Measurements from ENCODE around the gene ACVR2B. TPM values are rescaled to one million over a fixed set of nuclear protein-coding genes. Genes with fewer than 3 reads are reported as not detected.
"Not testable (repeated sequence)": the region's sequence is repeated elsewhere in the genome, so short reads cannot be mapped to it uniquely, and the experiment has no call there.

ACVR2B gene
- total and polyA plus RNA-seq, 2 of the 13 experiments (the other 11 are each of a cell fraction or from before 2014, with no cell fraction given): 10.0 to 12.7 TPM

DNA sequence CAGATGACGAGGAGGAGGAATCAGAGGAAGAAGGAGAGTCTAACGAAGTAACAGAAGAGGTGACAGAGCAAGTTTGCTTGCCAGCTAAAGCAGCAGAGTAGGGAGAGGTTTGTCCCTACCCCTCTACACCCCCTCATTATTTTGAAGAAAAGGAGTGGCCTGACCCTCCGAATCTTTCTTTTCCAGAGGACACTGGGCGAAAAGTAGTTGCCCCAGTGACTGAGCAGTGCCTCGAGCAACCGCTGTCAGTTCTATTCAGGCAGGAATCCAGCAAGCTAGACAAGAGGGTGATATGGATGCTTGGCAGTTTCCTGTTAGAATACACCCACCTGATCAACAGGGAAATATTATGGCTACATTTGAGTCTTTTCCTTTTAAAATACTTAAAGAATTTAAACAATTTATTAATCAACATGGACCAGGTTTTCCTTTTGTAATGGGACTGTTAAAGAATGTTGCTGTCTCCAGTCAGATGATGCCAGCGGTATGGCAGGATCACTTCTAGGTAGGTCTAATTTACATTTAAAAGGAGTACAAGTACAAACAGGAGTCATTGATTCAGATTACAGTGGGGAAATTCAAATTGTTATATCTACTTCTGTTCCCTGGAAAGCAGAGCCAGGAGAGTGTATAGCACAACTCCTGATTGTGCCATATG is 31.9 kb upstream of the ACVR2B start:
- intact Hi-C loops (cut with micrococcal nuclease; ENCODE audit: unreplicated experiment) (no loop called here), in situ Hi-C loops (cut with HindIII; ENCODE audit: extremely low pct_ligation_motif_present, low pct_unique_long_range_greater_than_20kb) (no loop called here)
- H3K27me3 ChIP-seq (ENCODE audit: control insufficient read depth in 1 of 2, insufficient read depth in 2 of 2, low read length in 2 of 2): no peaks in the 10 kb centered on the region
- no peak for DNase-seq (ENCODE audit: low spot score)
- 95% methylated on average over 7 of the region's 7 CpGs for WGBS (ENCODE audit: low lambda C conversion rate)
- no peaks in the 10 kb centered on the region for H3K9me3 ChIP-seq (ENCODE audit: low read length)
- TF ChIP-seq MYNN (CRISPR knock-in tag; IDR thresholded peaks at IDR 0.05; ENCODE audit: low read depth) (no peak), ZFX (CRISPR knock-in tag; IDR thresholded peaks at IDR 0.05; ENCODE audit: low read depth) (no peak), MAF1 (CRISPR knock-in tag; IDR thresholded peaks at IDR 0.05; ENCODE audit: borderline replicate concordance) (no peak), CBX1 (IDR thresholded peaks at IDR 0.05; ENCODE audit: low read depth) (no peak)
- TF ChIP-seq, protein P1, sequence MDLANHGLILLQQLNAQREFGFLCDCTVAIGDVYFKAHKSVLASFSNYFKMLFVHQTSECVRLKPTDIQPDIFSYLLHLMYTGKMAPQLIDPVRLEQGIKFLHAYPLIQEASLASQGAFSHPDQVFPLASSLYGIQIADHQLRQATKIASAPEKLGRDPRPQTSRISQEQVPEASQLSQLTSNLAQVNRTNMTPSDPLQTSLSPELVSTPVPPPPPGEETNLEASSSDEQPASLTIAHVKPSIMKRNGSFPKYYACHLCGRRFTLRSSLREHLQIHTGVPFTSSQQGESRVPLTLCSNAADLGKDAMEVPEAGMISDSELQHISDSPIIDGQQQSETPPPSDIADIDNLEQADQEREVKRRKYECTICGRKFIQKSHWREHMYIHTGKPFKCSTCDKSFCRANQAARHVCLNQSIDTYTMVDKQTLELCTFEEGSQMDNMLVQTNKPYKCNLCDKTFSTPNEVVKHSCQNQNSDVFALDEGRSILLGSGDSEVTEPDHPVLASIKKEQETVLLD (CRISPR knock-in tag; IDR thresholded peaks at IDR 0.05; ENCODE audit: low read depth): no peak
- CTCF ChIA-PET (ENCODE audit: low intra/inter-chr PET ratio, low total read pairs): no interaction called here
- no peaks in the 10 kb centered on the region for H4K20me1 ChIP-seq (ENCODE audit: insufficient read depth, low read length)
- H3K27ac ChIP-seq (ENCODE audit: extremely low read length, insufficient read depth, low read length): no peak overlapping the region
- POLR2A ChIA-PET: no interaction called here
- no peak overlapping the region for H3K9ac ChIP-seq (ENCODE audit: insufficient read depth, low read depth, low read length)
- ATAC-seq: peak; percentile 41; the same call in 2 of the 3 replicates
- H3K4me2 ChIP-seq (ENCODE audit: low read depth, low read length): no peak overlapping the region
- FAIRE-seq: no peak
- H2AFZ ChIP-seq (ENCODE audit: low read length): no peak overlapping the region
- no peak overlapping the region for H3K4me3 ChIP-seq (replicated peaks in 1 of 3; ENCODE audit: insufficient read depth in 1 of 3, low read depth in 2 of 3, low read length in 3 of 3)
- H3K4me1 ChIP-seq (ENCODE audit: insufficient read depth, low read length): no peaks in the 10 kb centered on the region
- H3K36me3 ChIP-seq (replicated peaks in 1 of 2; ENCODE audit: control insufficient read depth in 1 of 2, insufficient read depth in 2 of 2, low read length in 2 of 2): no peaks in the 10 kb centered on the region
- no TSS peak for BruUV-seq (replicated peaks)
- no peaks in the 10 kb centered on the region for H3K79me2 ChIP-seq (ENCODE audit: insufficient read depth, low read length)

DNA sequence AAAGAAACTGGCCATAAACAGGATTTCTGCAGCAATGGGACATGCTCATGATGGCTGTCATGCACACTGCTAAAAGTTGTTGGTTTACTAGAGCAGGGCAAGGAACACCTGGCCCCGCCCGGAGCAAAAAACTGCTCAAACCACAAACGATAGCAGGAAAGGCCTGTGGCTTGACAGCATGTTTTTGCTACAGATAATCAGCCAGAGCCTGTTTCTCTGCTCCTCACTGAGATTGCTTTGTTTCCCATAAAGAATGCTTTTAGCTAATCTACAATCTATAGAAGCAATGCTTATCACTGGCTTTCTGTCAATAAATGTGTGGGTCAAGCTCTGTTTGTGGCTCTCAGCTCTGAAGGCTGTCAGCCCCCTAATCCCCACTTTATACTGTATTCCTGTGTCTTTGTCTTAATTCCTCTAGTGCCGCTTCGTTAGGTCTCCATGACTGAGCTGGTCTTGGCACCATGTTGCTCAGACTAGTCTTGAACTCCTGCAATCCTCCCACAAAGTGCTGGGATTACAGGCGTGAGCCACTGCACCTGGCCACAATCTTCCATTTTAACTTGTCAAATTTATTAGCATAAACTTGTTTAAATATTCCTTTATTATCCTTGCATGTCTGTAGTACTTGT is 26.8 kb upstream of the ACVR2B start:
- H4K20me1 ChIP-seq (ENCODE audit: insufficient read depth, low read length); H2AFZ ChIP-seq (ENCODE audit: low read length); H3K4me2 ChIP-seq (ENCODE audit: low read depth, low read length); H3K4me1 ChIP-seq (ENCODE audit: insufficient read depth, low read length); POLR2A ChIA-PET; H3K79me2 ChIP-seq (ENCODE audit: insufficient read depth, low read length); H3K27me3 ChIP-seq (ENCODE audit: control insufficient read depth in 1 of 2, insufficient read depth in 2 of 2, low read length in 2 of 2); H3K36me3 ChIP-seq (replicated peaks in 1 of 2; ENCODE audit: control insufficient read depth in 1 of 2, insufficient read depth in 2 of 2, low read length in 2 of 2); H3K9ac ChIP-seq (ENCODE audit: insufficient read depth, low read depth, low read length); H3K4me3 ChIP-seq (replicated peaks in 1 of 3; ENCODE audit: insufficient read depth in 1 of 3, low read depth in 2 of 3, low read length in 3 of 3); H3K27ac ChIP-seq (ENCODE audit: extremely low read length, insufficient read depth, low read length); H3K9me3 ChIP-seq (ENCODE audit: low read length); CTCF ChIA-PET (ENCODE audit: low intra/inter-chr PET ratio, low total read pairs); FAIRE-seq; intact Hi-C loops (cut with micrococcal nuclease; ENCODE audit: unreplicated experiment); in situ Hi-C loops (cut with HindIII; ENCODE audit: extremely low pct_ligation_motif_present, low pct_unique_long_range_greater_than_20kb); DNase-seq (ENCODE audit: low spot score); BruUV-seq (replicated peaks); ATAC-seq: not testable (repeated sequence)
- 96% methylated on average over 5 of the region's 6 CpGs for WGBS (ENCODE audit: low lambda C conversion rate)

Measured in HepG2 (cell line).